Medulla oblongata (tissue), 1 donor: ENCODE results near the gene RYR2.
"Not testable (repeated sequence)": the region's sequence is repeated elsewhere in the genome, so short reads cannot be mapped to it uniquely, and the experiment has no call there.

Experiments
- DNase-seq: peaks from one replicate; pipeline ENCODE4 v3.0.0-alpha.2; 2015; ENCODE audit errors: extremely low spot score

Gene RYR2

DNA sequence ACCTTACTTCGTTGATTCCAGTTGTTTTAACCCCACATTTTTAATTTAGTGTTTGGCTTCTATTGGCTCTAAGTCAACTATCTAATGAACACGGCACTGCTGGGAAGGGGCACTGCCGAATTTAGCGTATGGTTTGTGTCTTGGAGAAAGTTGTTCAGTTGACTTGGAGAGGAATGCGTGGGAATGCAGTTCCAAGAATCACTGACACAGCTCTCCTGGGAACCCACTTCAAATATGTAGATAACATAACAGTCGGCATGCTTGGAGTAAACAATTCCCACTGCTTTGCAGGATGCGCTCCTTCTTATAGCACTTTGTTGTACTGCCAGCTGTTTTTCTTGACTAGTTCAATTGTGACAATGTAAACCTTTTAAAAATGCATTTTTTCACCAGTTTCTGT is 104.3 kb downstream of the RYR2 start:
- no peak for DNase-seq

DNA sequence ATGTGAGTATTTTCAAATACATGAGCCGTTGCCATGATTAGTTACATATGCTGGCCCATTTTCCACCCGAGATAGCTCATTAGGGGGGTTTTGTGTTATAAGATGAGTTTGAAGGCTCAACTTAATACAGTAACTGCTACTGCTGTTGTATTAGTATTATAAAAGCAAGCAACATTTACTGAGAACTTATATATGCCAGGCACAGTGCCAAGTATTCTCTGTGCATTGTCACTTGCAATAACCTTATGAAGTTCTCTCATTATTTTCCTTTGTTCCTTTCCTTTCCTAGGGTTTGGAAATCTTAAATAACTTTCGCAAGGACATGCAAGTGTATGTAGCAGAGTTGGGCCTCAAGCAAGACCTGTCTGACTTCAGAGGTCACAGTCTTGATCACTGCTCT is 107.9 kb downstream of the RYR2 start:
- DNase-seq: no peak

DNA sequence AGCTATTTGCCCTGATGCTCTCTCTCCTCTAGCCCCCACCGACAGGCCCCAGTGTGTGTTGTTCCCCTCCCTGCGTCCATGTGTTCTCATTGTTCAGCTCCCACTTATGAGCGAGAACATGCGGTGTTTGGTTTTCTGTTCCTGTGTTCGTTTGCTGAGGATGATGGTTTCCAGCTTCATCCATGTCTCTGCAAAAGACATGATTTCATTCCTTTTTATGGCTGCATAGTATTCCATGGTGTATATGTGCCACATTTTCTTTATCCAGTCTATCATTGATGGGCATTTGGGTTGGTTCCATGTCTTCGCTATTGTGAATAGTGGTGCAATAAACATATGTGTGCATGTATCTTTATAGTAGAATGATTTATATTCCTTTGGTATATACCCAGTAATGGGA is 110.0 kb downstream of the RYR2 start:
- DNase-seq: not testable (repeated sequence)

DNA sequence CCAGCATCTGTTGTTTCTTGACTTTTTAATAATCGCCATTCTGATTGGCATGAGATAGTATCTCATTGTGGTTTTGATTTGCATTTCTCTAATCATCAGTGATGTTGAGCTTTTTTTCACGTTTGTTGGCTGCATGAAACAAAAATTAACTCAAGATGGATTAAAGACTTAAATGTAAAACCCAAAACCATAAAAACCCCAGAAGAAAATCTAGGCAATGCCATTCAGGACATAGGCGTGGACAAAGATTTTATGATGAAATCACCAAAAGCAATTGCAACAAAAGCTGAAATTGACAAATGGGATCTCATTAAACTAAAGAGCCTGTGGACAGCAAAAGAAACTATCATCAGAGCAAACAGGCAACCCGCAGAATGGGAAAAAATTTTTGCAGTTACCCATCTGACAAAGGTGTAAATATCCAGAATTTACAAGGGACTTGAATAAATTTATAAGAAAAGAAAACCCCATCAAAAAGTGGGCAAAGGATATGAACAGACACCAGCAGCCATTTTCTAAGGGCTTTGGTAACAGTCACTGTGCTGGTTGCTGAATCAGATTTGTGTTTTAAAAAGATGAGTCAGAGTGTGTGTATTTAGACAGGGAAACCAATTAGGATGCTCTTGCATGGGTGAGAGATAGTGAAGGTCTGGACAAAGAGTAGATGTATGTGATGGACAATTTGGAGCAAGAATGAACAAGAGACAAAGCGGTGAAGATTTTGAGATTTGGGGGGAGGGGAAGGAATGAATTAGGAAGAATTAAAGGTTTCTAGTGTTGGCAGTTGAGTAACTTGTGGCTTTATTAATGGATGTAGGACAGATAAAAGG is 110.7 kb downstream of the RYR2 start:
- no peak for DNase-seq

DNA sequence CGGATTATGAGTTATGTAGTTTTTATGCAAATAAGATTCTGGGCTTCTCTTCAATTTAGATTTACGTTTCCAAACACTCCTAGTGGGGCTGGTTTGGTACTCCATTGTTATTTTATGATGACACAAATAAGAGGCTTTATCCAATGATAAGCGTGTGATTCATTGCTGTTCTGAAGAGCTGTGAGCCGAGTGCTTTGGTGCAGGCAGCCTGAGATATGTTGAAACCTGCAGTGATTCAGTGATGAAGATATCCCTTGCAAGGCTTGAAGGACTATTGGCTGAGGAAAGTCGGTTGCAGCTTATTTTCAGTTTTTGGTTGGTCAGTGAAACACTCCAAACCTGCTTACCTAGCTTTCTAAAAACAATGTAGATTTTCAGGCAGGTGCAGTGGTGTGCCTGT is 112.2 kb downstream of the RYR2 start:
- DNase-seq: no peak

DNA sequence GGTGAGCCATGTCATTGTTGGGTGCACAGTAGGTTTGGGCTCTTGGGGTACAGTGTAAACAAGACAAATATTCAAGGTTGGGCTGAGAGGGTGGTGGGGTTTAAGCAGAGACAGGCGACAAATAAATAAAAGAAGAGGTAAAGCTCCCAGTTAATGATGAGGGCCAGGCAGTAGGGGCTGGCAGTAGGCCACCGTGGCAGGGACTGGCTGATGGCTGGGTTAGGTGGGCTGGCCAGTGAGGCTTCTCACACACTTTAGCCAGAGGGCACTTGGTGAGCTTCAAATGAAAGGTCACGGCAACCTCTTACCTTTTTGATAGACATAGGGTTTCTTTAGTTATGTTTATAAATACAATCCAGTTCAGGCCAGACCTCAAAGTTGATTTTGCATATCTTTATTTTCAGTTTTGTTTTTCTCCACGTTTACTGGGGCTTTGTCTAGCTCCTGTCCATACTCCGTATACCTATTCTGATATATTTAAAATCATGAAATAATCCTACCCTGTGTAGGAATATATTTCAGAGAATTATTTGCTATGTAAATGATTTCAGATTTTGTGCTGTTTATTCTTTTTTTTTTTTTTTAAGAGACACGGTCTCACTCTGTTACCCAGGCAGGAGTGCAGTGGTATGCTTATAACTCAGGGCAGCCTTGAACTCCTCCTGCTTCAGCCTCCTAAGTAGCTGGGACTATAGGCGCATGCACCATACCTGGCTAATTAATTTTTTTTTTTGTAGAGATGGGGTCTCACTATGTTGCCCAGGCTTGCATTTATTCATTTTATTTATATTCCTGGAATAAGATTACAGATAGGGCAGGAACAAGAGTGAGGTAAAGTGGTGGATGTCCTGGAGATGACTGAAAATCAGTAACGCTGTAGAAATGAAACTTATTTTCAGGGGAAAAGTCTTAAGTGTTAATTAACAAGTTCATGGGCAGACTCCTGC is 122.7 kb downstream of the RYR2 start:
- no peak for DNase-seq

DNA sequence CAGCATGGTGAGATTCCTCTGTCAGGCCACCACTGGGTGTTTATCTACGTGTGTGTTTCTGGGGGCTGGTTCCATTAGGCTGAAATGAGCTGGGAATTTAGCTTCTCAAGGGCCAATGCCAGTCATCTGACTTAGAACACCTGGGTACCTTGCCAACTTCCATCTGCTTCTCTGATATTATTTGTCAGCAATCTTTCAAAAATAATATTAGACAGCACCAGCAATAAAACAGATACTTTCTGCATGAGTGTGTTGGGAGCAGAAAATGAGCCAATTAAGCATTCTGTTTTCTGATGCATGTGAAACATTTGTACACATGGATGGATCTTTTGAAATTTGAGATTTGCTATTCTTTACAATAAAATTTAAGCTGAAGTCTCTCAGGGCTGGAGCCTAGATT is 124.1 kb downstream of the RYR2 start:
- no peak for DNase-seq

DNA sequence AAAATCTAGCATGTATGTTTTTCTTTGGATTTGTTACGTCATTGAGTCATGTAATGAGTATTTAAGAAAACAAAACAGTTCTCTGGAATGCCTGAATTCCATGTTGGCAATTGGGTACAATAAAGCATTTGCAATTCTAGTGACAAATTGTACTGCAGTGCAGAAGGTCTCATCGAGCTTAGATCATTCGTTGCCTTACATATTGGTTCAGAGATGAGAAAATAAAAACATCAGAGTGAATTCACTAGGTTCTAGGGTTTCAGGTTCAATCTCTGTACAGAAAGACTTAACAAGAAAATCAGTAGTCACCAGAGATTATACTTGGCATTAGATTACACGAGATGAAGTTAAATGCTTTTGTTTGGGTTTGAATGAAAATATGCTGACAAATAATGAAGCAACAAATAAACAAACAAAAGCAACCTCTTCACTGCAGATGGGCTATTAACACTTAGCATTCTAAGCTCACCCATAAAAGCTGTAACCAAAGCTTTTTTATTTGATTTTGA is 124.7 kb downstream of the RYR2 start:
- no peak for DNase-seq

DNA sequence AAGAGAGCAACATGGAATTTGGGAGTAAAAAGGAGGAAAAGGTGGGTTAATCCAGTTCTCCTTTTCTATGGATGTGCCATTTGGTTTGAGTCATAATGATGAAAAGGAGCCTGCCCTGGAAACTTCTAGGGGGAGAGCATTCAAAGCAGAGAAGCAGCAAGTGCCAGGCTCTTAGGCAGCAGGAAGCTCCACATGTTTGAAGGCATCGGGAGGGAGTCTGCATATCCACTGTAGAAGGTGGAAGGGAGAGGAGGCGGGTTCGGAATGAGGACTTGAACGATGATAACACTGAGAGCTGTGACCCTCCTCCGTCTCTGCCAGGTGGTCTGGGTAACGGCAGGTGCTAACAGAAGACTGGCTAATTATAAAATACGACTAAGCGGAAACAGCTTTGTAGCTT is 128.2 kb downstream of the RYR2 start:
- no peak for DNase-seq

DNA sequence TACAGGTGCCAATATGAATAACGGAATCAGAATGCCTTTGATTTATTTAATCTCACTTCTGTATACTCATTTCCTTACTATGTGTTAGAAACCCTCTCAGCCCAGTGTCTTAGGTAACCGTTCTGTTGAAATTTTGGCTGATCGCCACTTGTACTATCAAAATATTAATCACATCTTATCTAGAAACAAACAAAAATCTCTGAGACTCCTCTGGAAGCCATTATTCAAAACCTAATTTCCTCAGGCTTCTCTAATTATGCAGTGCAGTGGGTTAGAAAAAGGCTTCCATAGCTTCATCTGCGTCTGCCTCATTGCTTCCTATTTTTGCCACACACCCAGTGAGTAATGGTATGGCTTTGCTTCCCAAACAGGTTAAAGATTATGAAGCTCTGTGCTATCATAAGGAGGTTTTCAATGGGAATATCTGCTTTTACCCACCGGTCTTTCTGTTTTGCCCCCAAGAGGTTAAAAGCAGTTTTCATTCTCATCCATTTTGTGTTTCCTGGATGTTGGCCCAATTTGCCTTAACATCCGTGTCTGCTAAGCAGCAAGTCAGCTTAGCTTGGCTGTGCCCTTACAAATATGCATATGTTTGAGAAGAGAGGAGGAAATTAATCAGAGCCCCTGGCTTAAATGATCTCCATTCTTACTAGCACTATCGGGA is 129.6 kb downstream of the RYR2 start:
- DNase-seq: no peak

DNA sequence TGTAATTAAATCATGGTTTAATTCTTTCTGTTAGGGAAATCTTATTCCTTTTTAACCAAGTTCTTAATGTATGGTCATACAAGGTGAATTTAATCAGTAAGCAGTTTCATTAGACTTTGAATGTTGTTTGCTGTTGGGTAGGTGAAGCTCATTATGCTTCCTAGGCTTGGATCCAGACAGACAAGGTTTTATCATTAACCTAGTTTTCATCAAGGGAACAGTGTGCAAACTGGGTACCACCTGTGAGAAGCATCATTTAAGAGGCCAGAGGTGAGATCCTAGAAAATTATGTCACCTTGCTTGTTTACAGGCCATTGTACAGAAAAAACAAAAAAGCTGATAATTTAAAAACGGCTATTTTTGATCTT is 130.1 kb downstream of the RYR2 start:
- no peak for DNase-seq

DNA sequence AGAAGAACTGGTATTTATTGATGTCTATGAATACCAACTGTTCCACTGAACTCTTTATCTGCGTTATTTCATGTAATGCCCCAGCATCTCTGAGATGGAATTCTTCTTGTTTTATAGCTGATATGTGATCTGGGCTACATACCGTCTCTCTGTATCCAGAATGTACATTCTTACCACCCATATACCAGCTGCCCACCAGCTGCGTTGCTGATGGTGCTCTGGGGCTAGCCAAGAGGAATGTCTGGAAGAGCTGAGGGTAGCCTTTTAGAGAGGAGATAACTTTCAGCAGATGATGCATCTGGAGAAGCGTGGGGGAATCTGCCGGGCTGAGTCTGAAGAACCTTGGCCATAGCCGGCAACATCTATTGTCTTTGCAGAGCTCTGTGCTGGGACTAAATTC is 137.5 kb downstream of the RYR2 start:
- no peak for DNase-seq

DNA sequence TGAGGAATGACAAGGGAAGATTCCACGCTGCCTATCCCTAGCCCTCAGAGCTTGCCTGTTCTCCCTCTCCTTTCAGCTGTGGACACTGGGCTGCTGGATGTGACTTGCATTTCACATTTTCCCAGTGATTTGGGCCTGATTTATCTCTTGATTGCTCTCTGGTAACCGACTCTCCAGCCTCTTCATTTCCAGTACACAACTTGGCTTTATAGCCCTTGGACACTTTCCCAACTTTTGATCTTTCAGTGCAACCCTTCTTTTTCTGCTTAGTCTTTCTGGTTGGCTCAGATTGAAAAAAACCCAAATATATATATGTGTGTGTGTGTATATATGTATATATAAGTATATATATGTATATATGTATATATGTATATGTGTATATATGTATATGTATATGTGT is 138.3 kb downstream of the RYR2 start:
- DNase-seq: no peak

DNA sequence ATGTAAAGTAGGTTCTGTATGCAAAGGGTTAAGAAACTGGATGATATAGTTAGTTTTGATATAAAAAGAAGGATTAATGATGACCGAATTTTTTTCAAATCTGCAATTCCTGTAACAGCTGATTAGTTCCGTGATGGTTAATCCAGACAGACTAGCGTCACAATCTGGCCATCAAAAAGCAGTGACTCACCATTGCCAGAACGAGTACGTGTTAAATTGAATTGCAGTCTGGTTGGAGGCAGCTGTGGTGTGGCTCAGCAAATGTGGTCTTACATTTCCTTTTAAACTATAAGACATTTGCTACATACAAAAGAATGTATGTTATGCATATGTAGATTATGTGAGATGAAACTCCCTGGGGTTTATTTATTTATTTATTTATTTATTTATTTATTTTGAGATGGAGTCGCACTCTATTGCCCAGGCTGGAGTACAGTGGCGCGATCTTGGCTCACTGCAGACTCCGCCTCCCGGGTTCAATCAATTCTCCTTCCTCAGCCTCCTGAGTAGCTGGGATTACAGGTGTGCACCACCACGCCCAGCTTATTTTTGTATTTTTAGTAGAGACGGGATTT is 139.8 kb downstream of the RYR2 start:
- DNase-seq: no peak

DNA sequence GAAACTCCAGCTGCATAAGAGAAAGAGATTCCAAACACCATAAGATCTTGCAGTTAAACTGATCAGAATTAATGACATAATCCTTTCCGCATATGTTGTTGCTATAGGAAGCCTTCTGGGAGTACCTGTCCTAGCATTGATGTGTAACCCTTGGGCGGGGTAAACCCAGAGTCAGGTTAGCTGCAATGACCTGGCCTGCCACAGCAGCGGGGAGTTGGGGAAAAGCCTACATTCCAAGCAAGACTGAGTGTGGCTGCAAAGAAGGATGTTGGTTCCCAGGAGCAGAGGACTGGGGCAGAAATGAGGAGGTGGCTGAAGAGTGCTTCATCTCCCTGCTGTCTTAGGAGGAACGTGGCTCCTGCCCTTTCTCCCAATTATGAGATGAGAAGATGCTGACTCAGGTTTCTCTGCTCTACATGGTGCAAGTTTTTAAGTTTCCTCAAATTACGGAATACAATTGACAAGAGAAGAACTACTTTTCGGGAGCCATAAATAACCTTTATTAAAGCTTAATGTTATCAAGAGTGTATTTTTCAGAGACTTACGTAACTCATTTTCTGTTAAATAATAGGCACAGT is 142.1 kb downstream of the RYR2 start:
- DNase-seq: no peak

DNA sequence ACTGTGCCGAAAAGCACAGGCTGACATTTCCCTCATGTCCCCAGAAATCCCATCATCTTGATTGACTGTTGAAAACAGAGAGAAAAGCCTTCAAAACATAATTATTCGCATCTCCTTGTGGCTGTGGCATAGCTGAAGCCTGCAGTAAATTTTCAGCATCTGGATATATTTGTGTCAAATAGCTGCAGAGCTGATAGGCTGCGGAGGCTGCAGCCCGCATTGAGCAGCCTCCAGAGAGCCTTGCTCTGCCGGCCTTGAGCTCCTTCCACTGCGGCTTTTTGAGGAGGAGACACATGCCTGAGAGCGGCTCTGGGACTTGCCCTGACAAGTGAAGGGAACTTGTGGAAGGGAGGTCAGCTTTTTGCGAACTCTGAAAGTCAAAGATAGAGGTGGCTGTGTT is 144.7 kb downstream of the RYR2 start:
- no peak for DNase-seq

DNA sequence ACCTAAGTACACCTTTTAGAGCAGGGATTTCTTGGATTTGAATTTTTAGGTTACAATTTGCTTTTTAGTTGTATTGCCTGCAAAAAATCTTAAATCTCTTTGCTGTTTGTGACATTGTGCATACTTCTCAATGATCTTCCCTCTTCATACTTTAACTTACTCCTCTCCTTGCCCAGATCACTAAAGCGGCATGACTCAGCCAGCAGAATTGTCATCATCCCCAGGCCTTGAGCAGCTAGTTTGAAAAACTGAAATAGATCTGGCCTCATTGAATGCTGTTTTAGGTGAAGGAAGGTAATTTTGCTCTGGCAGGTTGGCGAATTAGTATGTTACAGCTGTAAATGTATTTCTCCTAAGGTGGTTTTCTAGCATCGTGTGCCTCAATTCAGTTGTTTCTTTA is 145.9 kb downstream of the RYR2 start:
- no peak for DNase-seq

DNA sequence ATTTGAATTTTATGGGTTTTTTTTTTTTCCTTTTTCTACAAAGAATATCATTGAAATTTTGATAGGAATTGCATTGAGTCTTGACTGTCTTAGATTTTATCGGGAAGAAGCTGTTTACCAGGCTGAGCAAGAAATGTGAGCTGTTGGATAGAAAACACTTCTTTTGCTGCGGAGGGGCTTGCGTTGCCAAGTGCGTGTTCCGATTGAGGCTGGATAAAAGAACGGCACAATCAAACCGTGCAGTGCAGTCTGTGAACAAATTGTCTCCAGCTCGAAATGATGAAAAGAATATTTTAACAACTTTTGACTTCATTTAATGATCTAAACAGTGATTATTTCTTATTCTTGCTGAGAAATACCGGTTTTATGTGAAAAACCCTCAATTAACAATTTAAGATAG is 149.4 kb downstream of the RYR2 start:
- no peak for DNase-seq

DNA sequence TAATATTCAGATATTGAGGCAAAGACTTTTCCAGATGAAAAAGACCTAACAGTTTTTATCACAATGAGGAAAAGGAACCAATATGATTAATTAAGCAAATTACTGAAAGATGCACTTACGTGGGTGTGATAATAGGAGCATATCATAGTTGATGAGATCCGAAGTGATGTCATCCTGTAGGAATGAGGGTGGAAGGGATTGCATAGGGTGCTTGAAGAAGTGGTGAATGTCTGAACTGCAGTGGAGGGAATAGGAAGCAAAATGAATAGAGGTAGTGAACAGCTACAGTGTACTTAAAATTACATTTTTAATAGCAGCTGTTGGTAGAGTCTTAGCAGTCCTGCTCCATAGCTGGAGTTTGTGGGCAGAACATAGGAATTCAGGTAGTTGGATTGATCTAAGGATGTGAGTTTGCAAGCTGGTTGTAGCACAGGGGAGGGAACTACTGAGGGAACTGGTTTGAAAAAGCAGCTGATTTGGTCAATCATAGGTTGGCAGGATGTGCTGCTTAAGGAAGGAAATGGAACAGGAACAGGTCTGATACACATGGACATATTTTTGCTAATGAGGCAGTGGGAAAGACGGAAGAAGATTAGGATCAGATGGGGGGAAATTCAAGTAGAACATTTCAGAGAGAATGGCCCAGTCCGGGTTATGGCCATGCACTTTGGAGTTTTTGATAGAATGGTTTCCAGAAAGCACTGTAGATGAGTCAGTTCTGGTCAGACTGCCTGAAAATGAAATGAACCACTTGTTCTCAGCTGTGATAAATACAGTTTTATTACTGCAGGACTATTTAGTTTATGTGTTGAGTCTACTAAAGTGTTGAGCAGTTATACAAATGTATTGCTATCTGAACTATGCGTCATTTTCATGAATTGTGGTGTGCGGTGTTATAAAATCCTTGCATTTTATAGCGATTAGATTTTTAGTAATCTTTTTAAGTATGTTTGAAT is 155.8 kb downstream of the RYR2 start:
- DNase-seq: no peak

DNA sequence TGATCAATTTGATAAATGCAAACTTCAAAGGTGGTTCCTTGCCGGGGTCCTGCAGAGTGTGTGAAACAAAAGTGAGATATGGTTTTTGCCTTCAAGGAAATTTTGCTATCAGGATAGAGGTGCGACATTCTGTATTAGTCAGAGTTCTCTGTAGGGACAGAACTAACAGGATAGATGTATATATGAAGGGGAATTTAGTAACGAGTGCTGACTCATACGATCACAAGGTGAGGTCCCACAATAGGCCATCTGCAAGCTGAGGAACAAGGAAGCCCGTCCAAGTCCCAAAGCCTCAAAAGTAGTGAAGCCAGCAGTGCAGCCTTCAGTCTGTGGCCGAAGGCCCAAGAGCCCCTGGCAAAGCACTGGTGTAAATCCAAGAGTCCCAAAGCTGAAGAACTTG is 157.0 kb downstream of the RYR2 start:
- no peak for DNase-seq
